RKO (cell line): ENCODE results near the gene ASIC5.

Experiments used
- DNase-seq: peaks from one replicate; pipeline ENCODE4 v3.0.0-alpha.2; 2016; ENCODE audit warnings: low spot score

ASIC5 gene

GRCh38 chr4:155879767-155880166 lies 13.7 kb upstream of the ASIC5 start:
- DNase-seq = no peak

- DNase-seq = no peak
These were observed 12.5 kb upstream of the ASIC5 start for GRCh38 chr4:155878611-155879010.

- no peak for DNase-seq
These were observed 11.9 kb upstream of the ASIC5 start for GRCh38 chr4:155877971-155878370.

- DNase-seq = no peak
These were observed 9.8 kb upstream of the ASIC5 start for GRCh38 chr4:155875878-155876277.

- DNase-seq = no peak
These were observed 10.2 kb downstream of the ASIC5 start for GRCh38 chr4:155855897-155856296.

- DNase-seq = peak; percentile 88
These were observed 11.4 kb downstream of the ASIC5 start for GRCh38 chr4:155854582-155855226.

GRCh38 chr4:155853189-155853588 lies 12.9 kb downstream of the ASIC5 start:
- no peak for DNase-seq

- no peak for DNase-seq
These were observed 17.0 kb downstream of the ASIC5 start for GRCh38 chr4:155849042-155849441.

GRCh38 chr4:155846929-155847328 lies 19.1 kb downstream of the ASIC5 start:
- no peak for DNase-seq

- DNase-seq = no peak
These were observed 24.0 kb downstream of the ASIC5 start for GRCh38 chr4:155842080-155842479.

- no peak for DNase-seq
These were observed 28.8 kb downstream of the ASIC5 start for GRCh38 chr4:155837203-155837796.

GRCh38 chr4:155832664-155833063 lies 33.4 kb downstream of the ASIC5 start:
- no peak for DNase-seq

- DNase-seq = no peak
These were observed 37.4 kb downstream of the ASIC5 start for GRCh38 chr4:155828628-155829027.

GRCh38 chr4:155822572-155822971 lies 43.5 kb downstream of the ASIC5 start:
- DNase-seq = no peak

- no peak for DNase-seq
These were observed 45.1 kb downstream of the ASIC5 start for GRCh38 chr4:155820887-155821518.

- DNase-seq = no peak
These were observed 47.0 kb downstream of the ASIC5 start for GRCh38 chr4:155819066-155819465.

GRCh38 chr4:155818639-155819038 lies 47.4 kb downstream of the ASIC5 start:
- no peak for DNase-seq

- DNase-seq = no peak
These were observed 55.0 kb downstream of the ASIC5 start for GRCh38 chr4:155811083-155811482.

GRCh38 chr4:155809835-155810234 lies 56.2 kb downstream of the ASIC5 start:
- DNase-seq = peak; percentile 92

- DNase-seq = no peak
These were observed 59.1 kb downstream of the ASIC5 start for GRCh38 chr4:155807021-155807420.

GRCh38 chr4:155805016-155805415 lies 61.1 kb downstream of the ASIC5 start:
- no peak for DNase-seq

GRCh38 chr4:155802190-155802959 lies 63.7 kb downstream of the ASIC5 start:
- DNase-seq = no peak
